ENCODE results near the gene RABGAP1L. TPM values are rescaled to one million over a fixed set of nuclear protein-coding genes. Genes with fewer than 3 reads are reported as not detected.

The RABGAP1L gene
- total and polyA plus RNA-seq, 2 of the 8 experiments (the other 6 are each of a cell fraction or from before 2014, with no cell fraction given), result 33.3 to 156 TPM

- TF ChIP-seq EP300 (IDR thresholded peaks at IDR 0.05; ENCODE audit: borderline replicate concordance in 1 of 2, low read depth in 2 of 2, low read length in 2 of 2) (no peak), ZNF274 (IDR thresholded peaks at IDR 0.05; ENCODE audit: borderline replicate concordance, extremely low read depth, low read length) (no peak), HDAC2 (IDR thresholded peaks at IDR 0.05; ENCODE audit: borderline replicate concordance in 1 of 2, low read depth in 2 of 2, low read length in 2 of 2) (peak in 1 of 2 experiments; percentile 89; a peak in 1 of 4 replicates), POU5F1 (IDR thresholded peaks at IDR 0.05; ENCODE audit: low read depth, low read length) (no peak), GABPA (IDR thresholded peaks at IDR 0.05; ENCODE audit: borderline replicate concordance, insufficient read depth, low read length) (no peak), TEAD4 (IDR thresholded peaks at IDR 0.05; ENCODE audit: low read depth, low read length) (no peak), KDM4A (IDR thresholded peaks at IDR 0.05; ENCODE audit: low read depth, low read length, severe bottlenecking) (no peak), RAD21 (IDR thresholded peaks at IDR 0.05 in 1 of 2, conservative IDR thresholded peaks at IDR 0.05 in 1 of 2; ENCODE audit: low read depth in 2 of 2, low read length in 2 of 2) (peak; percentile 30 to 58), KDM5A (IDR thresholded peaks at IDR 0.05; ENCODE audit: low read length) (0 out of 2 replicates have a peak, but pooled peaks have one; percentile 14), RFX5 (IDR thresholded peaks at IDR 0.05; ENCODE audit: borderline replicate concordance, low read depth, low read length) (no peak), SIN3A (conservative IDR thresholded peaks at IDR 0.05 in 1 of 2, IDR thresholded peaks at IDR 0.05 in 1 of 2; ENCODE audit: low read depth in 1 of 2, low read length in 2 of 2) (no peak), HDAC6 (IDR thresholded peaks at IDR 0.05; ENCODE audit: low read depth, low read length) (no peak), SUZ12 (IDR thresholded peaks at IDR 0.05; ENCODE audit: low read length) (no peak), EZH2 (IDR thresholded peaks at IDR 0.05; ENCODE audit: low read depth, low read length, severe bottlenecking) (no peak), CHD2 (IDR thresholded peaks at IDR 0.05; ENCODE audit: low read length) (no peak), FOSL1 (IDR thresholded peaks at IDR 0.05; ENCODE audit: insufficient read depth, low read depth, low read length) (no peak)
These were observed 839.4 kb downstream of the RABGAP1L start (continued) for GRCh38 chr1:174998569-174999215.

Measured in H1 (cell line).